HEK293 (cell line): Measurements from ENCODE around the gene ARL11.

ENCODE experiments used
- CTCF ChIA-PET: fragments of 350-600 bp; formaldehyde crosslinking; extraction: SDS; loops from one replicate; lab custom pipeline; 2021; ENCODE audit warnings: antibody characterized with exemption; lab: Yijun Ruan, JAX
- POLR2A ChIA-PET: fragments of 300-600 bp; formaldehyde crosslinking; extraction: SDS; loops from one replicate; lab custom pipeline; 2020; ENCODE audit warnings: antibody characterized with exemption, inconsistent platforms; lab: Yijun Ruan, JAX
- H3K27ac ChIP-seq: fragments of 200-500 bp; sonication (Bioruptor generic); 2 replicates; pipeline ENCODE4 v1.5.1; 2014; ENCODE audit warnings: low read depth, low read length, control low read depth, inconsistent platforms; ENCODE audit errors: extremely low read depth
- H3K36me3 ChIP-seq, 2 experiments: fragments of 200-500 bp in 1 of 2; sonication (Bioruptor generic) in 1 of 2; 1 replicate in 1 of 2; 2 replicates in 1 of 2; pipeline ENCODE4 v1.5.1; 2014 to 2017; ENCODE audit warnings: inconsistent platforms in 2 of 2, low read length in 2 of 2; ENCODE audit not compliant: control insufficient read depth in 2 of 2, insufficient read depth in 1 of 2
- H3K4me1 ChIP-seq: fragments of 200-500 bp; sonication (Bioruptor generic); 2 replicates; pipeline ENCODE4 v1.5.1; 2014; ENCODE audit warnings: mild to moderate bottlenecking, low read length, inconsistent platforms; ENCODE audit not compliant: control insufficient read depth, insufficient read depth
- H3K4me3 ChIP-seq: 2 replicates; pipeline ENCODE4 v1.5.1; 2011; ENCODE audit warnings: low read depth, mild to moderate bottlenecking, control low read depth, low read length, moderate library complexity
- H3K9me3 ChIP-seq: fragments of 200-500 bp; sonication (Bioruptor generic); 2 replicates; pipeline ENCODE4 v1.5.1; 2014; ENCODE audit warnings: low read depth, low read length, inconsistent platforms; ENCODE audit not compliant: control insufficient read depth, insufficient read depth
- BCL11A ChIP-seq: fragments of 450-650 bp; formaldehyde crosslinking; IDR thresholded peaks from 2 replicates; pipeline ENCODE4 v1.5.1; 2016; ENCODE audit warnings: low read depth, missing biosample characterization, missing genetic modification characterization
- GLIS1 ChIP-seq: fragments of 450-650 bp; formaldehyde crosslinking; IDR thresholded peaks from 2 replicates; pipeline ENCODE4 v1.5.1; 2016; ENCODE audit warnings: missing biosample characterization, missing genetic modification characterization
- HOXD13 ChIP-seq: sonication (generic); formaldehyde crosslinking; IDR thresholded peaks from 2 replicates; pipeline ENCODE4 v1.8.0; 2022; ENCODE audit warnings: missing genetic modification reagents, borderline replicate concordance
- IKZF3 ChIP-seq: fragments of 450-650 bp; IDR thresholded peaks from 2 replicates; pipeline ENCODE4 v1.5.0; 2018; ENCODE audit warnings: missing biosample characterization, mild to moderate bottlenecking, missing genetic modification characterization, moderate library complexity
- KLF10 ChIP-seq: fragments of 450-650 bp; IDR thresholded peaks from 2 replicates; pipeline ENCODE4 v1.5.1; 2018; ENCODE audit warnings: missing biosample characterization, mild to moderate bottlenecking, missing genetic modification characterization
- MZF1 ChIP-seq: fragments of 450-650 bp; formaldehyde crosslinking; IDR thresholded peaks from 2 replicates; pipeline ENCODE4 v1.5.1; 2017; ENCODE audit warnings: missing biosample characterization, missing genetic modification characterization, borderline replicate concordance
- PRDM1 ChIP-seq: fragments of 450-650 bp; formaldehyde crosslinking; IDR thresholded peaks from 2 replicates; pipeline ENCODE4; 2016; ENCODE audit warnings: missing biosample characterization, missing genetic modification characterization
- SP7 ChIP-seq: fragments of 450-650 bp; formaldehyde crosslinking; IDR thresholded peaks from 2 replicates; pipeline ENCODE4 v1.5.1; 2016; ENCODE audit warnings: missing biosample characterization, missing genetic modification characterization
- ZBTB8A ChIP-seq: fragments of 450-650 bp; formaldehyde crosslinking; IDR thresholded peaks from 2 replicates; pipeline ENCODE4 v1.5.1; 2016; ENCODE audit warnings: missing biosample characterization, missing genetic modification characterization
- ZNF19 ChIP-seq: fragments of 450-650 bp; formaldehyde crosslinking; IDR thresholded peaks from 2 replicates; pipeline ENCODE4; 2016; ENCODE audit warnings: missing biosample characterization, missing genetic modification characterization, low read depth
- ZNF248 ChIP-seq: fragments of 450-650 bp; formaldehyde crosslinking; IDR thresholded peaks from 2 replicates; pipeline ENCODE4 v1.5.1; 2017; ENCODE audit warnings: missing biosample characterization, missing genetic modification characterization
- ZNF366 ChIP-seq: fragments of 450-650 bp; formaldehyde crosslinking; conservative IDR thresholded peaks from 2 replicates; pipeline ENCODE4 v1.5.1; 2016; ENCODE audit warnings: missing biosample characterization, missing genetic modification characterization
- ZNF548 ChIP-seq: fragments of 450-650 bp; formaldehyde crosslinking; IDR thresholded peaks from 2 replicates; pipeline ENCODE4 v1.5.1; 2016; ENCODE audit warnings: missing biosample characterization, missing genetic modification characterization
- ZNF660 ChIP-seq: fragments of 450-650 bp; IDR thresholded peaks from 2 replicates; pipeline ENCODE4 v1.5.1; 2018; ENCODE audit warnings: missing biosample characterization, mild to moderate bottlenecking, missing genetic modification characterization
- TF ChIP-seq, protein P1 (sequence below): fragments of 450-650 bp; formaldehyde crosslinking; IDR thresholded peaks from 2 replicates; pipeline ENCODE4 v1.5.1; 2016; ENCODE audit warnings: missing biosample characterization, missing genetic modification characterization
- TF ChIP-seq, protein P2 (sequence below): fragments of 450-650 bp; formaldehyde crosslinking; IDR thresholded peaks from 2 replicates; pipeline ENCODE4; 2016; ENCODE audit warnings: missing biosample characterization, missing genetic modification characterization
- TF ChIP-seq, protein P3 (sequence below): fragments of 450-650 bp; formaldehyde crosslinking; IDR thresholded peaks from 2 replicates; pipeline ENCODE4 v1.5.1; 2016; ENCODE audit warnings: missing biosample characterization, missing genetic modification characterization, low read depth
- TF ChIP-seq, protein P4 (sequence below): fragments of 450-650 bp; formaldehyde crosslinking; IDR thresholded peaks from 2 replicates; pipeline ENCODE4 v1.5.1; 2016; ENCODE audit warnings: missing biosample characterization, missing genetic modification characterization, borderline replicate concordance
- TF ChIP-seq, protein P5 (sequence below): fragments of 450-650 bp; formaldehyde crosslinking; IDR thresholded peaks from 2 replicates; pipeline ENCODE4 v1.5.1; 2016; ENCODE audit warnings: missing biosample characterization, missing genetic modification characterization
- TF ChIP-seq, protein P6 (sequence below): fragments of 450-650 bp; formaldehyde crosslinking; IDR thresholded peaks from 2 replicates; pipeline ENCODE4 v1.5.1; 2016; ENCODE audit warnings: missing biosample characterization, missing genetic modification characterization

Gene ARL11

DNA sequence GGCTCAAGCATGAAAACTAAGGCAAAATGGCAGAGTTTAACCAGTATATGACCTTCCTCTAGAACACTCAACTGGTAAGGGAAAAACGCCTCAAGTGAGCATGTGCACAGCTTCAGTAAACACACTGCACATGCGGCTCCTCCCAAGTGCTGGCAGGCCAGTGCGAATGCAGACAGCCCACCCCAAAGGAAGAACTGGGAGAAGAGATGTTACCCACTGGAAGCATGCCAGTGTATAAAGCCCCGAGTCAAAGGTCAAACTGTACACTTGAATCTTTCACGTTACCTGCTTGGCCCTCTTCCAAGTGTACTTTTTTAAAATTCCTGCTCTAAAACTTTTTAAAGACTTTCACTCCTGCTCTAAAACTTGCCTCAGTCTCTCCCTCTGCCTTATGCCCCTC lies 23.7 kb upstream of the ARL11 start (continued):
- TF ChIP-seq, protein P1, sequence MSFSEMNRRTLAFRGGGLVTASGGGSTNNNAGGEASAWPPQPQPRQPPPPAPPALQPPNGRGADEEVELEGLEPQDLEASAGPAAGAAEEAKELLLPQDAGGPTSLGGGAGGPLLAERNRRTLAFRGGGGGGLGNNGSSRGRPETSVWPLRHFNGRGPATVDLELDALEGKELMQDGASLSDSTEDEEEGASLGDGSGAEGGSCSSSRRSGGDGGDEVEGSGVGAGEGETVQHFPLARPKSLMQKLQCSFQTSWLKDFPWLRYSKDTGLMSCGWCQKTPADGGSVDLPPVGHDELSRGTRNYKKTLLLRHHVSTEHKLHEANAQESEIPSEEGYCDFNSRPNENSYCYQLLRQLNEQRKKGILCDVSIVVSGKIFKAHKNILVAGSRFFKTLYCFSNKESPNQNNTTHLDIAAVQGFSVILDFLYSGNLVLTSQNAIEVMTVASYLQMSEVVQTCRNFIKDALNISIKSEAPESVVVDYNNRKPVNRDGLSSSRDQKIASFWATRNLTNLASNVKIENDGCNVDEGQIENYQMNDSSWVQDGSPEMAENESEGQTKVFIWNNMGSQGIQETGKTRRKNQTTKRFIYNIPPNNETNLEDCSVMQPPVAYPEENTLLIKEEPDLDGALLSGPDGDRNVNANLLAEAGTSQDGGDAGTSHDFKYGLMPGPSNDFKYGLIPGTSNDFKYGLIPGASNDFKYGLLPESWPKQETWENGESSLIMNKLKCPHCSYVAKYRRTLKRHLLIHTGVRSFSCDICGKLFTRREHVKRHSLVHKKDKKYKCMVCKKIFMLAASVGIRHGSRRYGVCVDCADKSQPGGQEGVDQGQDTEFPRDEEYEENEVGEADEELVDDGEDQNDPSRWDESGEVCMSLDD: no peak
- TF ChIP-seq ZBTB8A (tag by site-specific recombination) (no peak), IKZF3 (no peak), MZF1 (no peak), GLIS1 (tag by site-specific recombination) (no peak), ZNF548 (tag by site-specific recombination) (no peak)
- TF ChIP-seq, protein P2, sequence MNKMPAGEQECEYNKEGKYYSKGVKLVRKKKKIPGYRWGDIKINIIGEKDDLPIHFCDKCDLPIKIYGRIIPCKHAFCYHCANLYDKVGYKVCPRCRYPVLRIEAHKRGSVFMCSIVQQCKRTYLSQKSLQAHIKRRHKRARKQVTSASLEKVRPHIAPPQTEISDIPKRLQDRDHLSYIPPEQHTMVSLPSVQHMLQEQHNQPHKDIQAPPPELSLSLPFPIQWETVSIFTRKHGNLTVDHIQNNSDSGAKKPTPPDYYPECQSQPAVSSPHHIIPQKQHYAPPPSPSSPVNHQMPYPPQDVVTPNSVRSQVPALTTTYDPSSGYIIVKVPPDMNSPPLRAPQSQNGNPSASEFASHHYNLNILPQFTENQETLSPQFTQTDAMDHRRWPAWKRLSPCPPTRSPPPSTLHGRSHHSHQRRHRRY (tag by site-specific recombination): no peak
- TF ChIP-seq, protein P3, sequence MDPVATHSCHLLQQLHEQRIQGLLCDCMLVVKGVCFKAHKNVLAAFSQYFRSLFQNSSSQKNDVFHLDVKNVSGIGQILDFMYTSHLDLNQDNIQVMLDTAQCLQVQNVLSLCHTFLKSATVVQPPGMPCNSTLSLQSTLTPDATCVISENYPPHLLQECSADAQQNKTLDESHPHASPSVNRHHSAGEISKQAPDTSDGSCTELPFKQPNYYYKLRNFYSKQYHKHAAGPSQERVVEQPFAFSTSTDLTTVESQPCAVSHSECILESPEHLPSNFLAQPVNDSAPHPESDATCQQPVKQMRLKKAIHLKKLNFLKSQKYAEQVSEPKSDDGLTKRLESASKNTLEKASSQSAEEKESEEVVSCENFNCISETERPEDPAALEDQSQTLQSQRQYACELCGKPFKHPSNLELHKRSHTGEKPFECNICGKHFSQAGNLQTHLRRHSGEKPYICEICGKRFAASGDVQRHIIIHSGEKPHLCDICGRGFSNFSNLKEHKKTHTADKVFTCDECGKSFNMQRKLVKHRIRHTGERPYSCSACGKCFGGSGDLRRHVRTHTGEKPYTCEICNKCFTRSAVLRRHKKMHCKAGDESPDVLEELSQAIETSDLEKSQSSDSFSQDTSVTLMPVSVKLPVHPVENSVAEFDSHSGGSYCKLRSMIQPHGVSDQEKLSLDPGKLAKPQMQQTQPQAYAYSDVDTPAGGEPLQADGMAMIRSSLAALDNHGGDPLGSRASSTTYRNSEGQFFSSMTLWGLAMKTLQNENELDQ (tag by site-specific recombination): no peak
- TF ChIP-seq, protein P4, sequence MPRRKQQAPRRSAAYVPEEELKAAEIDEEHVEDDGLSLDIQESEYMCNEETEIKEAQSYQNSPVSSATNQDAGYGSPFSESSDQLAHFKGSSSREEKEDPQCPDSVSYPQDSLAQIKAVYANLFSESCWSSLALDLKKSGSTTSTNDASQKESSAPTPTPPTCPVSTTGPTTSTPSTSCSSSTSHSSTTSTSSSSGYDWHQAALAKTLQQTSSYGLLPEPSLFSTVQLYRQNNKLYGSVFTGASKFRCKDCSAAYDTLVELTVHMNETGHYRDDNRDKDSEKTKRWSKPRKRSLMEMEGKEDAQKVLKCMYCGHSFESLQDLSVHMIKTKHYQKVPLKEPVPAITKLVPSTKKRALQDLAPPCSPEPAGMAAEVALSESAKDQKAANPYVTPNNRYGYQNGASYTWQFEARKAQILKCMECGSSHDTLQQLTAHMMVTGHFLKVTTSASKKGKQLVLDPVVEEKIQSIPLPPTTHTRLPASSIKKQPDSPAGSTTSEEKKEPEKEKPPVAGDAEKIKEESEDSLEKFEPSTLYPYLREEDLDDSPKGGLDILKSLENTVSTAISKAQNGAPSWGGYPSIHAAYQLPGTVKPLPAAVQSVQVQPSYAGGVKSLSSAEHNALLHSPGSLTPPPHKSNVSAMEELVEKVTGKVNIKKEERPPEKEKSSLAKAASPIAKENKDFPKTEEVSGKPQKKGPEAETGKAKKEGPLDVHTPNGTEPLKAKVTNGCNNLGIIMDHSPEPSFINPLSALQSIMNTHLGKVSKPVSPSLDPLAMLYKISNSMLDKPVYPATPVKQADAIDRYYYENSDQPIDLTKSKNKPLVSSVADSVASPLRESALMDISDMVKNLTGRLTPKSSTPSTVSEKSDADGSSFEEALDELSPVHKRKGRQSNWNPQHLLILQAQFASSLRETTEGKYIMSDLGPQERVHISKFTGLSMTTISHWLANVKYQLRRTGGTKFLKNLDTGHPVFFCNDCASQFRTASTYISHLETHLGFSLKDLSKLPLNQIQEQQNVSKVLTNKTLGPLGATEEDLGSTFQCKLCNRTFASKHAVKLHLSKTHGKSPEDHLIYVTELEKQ (tag by site-specific recombination): no peak

DNA sequence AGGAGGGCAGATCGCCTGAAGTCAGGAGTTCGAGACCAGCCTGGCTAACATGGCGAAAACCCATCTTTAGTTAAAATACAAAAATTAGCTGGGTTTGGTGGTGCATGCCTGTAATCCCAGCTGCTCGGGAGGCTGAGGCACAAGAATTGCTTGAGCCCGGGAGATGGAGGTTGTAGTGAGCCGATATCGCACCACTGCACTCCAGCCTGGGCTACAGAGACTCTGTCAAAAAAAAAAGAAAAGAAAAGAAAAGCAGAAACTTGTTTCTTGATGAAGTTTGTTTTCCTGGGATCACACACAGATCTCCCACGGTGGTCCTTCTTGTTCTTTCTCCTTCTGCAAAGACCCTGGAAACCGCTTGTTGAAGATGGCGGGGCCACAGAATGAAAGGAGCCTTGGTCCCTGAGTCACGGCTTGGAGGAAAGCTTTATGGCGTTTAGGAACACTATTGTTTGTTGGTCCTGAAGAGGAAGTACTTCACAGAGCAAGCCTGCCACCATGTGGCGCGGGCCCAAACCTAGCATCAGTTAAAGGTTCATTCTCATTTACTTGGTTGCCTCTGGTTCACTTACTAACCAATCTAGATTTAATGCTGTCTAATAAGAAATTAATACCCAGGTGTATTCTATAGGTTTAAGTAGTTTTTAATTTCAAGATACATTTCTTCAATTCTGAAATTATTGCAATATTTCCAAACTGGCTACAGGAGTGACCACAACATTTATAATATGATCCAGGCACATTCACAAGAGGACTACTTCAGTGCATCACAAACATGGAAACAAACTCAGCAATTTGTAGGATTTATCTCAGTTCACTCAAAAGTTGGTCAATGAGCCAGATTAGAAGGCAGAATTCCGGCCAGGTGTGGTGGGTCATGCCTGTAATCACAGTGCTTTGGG lies 21.3 kb upstream of the ARL11 start:
- ChIA-PET POLR2A (no interaction called here), CTCF (interaction anchor here (0.6 to 1.6 kb wide), 10 partner anchors 175 to 1305 kb away, joined by 3 to 9 read pairs (median 4); no protein-coding TSS in a partner anchor)
- H3K9me3 ChIP-seq: no peaks in the 10 kb centered on the region
- no peaks in the 10 kb centered on the region for H3K36me3 ChIP-seq
- no peak overlapping the region for H3K4me3 ChIP-seq
- no peak overlapping the region for H3K27ac ChIP-seq
- H3K4me1 ChIP-seq: no peaks in the 10 kb centered on the region
- TF ChIP-seq, protein P5, sequence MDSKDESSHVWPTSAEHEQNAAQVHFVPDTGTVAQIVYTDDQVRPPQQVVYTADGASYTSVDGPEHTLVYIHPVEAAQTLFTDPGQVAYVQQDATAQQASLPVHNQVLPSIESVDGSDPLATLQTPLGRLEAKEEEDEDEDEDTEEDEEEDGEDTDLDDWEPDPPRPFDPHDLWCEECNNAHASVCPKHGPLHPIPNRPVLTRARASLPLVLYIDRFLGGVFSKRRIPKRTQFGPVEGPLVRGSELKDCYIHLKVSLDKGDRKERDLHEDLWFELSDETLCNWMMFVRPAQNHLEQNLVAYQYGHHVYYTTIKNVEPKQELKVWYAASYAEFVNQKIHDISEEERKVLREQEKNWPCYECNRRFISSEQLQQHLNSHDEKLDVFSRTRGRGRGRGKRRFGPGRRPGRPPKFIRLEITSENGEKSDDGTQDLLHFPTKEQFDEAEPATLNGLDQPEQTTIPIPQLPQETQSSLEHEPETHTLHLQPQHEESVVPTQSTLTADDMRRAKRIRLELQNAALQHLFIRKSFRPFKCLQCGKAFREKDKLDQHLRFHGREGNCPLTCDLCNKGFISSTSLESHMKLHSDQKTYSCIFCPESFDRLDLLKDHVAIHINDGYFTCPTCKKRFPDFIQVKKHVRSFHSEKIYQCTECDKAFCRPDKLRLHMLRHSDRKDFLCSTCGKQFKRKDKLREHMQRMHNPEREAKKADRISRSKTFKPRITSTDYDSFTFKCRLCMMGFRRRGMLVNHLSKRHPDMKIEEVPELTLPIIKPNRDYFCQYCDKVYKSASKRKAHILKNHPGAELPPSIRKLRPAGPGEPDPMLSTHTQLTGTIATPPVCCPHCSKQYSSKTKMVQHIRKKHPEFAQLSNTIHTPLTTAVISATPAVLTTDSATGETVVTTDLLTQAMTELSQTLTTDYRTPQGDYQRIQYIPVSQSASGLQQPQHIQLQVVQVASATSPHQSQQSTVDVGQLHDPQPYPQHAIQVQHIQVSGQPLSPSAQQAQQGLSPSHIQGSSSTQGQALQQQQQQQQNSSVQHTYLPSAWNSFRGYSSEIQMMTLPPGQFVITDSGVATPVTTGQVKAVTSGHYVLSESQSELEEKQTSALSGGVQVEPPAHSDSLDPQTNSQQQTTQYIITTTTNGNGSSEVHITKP (tag by site-specific recombination): 0 out of 2 replicates have a peak, but pooled peaks have one; percentile 1
- TF ChIP-seq BCL11A (tag by site-specific recombination): no peak
- no peak for TF ChIP-seq KLF10 (tag by site-specific recombination)
- TF ChIP-seq ZNF19 (tag by site-specific recombination): no peak
- TF ChIP-seq ZNF248 (tag by site-specific recombination): no peak
- peak; percentile 74 for TF ChIP-seq ZNF366 (tag by site-specific recombination)
- TF ChIP-seq, protein P6, sequence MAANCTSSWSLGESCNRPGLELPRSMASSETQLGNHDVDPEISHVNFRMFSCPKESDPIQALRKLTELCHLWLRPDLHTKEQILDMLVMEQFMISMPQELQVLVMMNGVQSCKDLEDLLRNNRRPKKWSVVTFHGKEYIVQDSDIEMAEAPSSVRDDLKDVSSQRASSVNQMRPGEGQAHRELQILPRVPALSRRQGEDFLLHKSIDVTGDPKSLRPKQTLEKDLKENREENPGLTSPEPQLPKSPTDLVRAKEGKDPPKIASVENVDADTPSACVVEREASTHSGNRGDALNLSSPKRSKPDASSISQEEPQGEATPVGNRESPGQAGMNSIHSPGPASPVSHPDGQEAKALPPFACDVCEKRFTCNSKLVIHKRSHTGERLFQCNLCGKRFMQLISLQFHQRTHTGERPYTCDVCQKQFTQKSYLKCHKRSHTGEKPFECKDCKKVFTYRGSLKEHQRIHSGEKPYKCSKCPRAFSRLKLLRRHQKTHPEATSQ: no peak
- peak; percentile 20; the same call in 1 of the 2 replicates for TF ChIP-seq SP7 (tag by site-specific recombination)
- TF ChIP-seq PRDM1 (tag by site-specific recombination): 0 out of 2 replicates have a peak, but pooled peaks have one; percentile 40
- no peak for TF ChIP-seq HOXD13
- TF ChIP-seq ZNF660 (tag by site-specific recombination): peak; percentile 49; the same call in 1 of the 2 replicates
